Gastrocnemius medialis (tissue), 4 donors: Measurements from ENCODE around the gene SH2B3. TPM values are rescaled to one million over a fixed set of nuclear protein-coding genes. Genes with fewer than 3 reads are reported as not detected.
"Not testable (repeated sequence)": the region's sequence is repeated elsewhere in the genome, so short reads cannot be mapped to it uniquely, and the experiment has no call there.

ENCODE experiments used
- ATAC-seq, 2 donors: fragments of 150-250 bp; one replicate each; pipeline ENCODE4 v1.9.1; 2016
- DNase-seq, 2 donors: peaks; one replicate each; pipeline ENCODE4 v3.0.0-alpha.2; 2019
- H3K27ac ChIP-seq, 4 donors: fragments of 200-600 bp; sonication (generic); 1 replicate in 1 of 4; 2 replicates in 3 of 4; pipeline ENCODE4 v1.5.1; 2016 to 2018; ENCODE audit warnings: mild to moderate bottlenecking in 2 of 4, moderate library complexity in 1 of 4
- H3K27me3 ChIP-seq, 3 donors: fragments of 200-600 bp; sonication (generic) in 2 of 3; 1 replicate in 1 of 3; 2 replicates in 2 of 3; pipeline versions ENCODE4 v1.5.1 to v1.6.0; 2016 to 2019; ENCODE audit warnings: mild to moderate bottlenecking in 1 of 3, moderate library complexity in 1 of 3
- H3K36me3 ChIP-seq, 2 donors: fragments of 200-600 bp; sonication (generic) in 1 of 2; one replicate each; pipeline ENCODE4 v1.5.1; 2017 to 2018
- H3K4me1 ChIP-seq, 2 donors: fragments of 200-600 bp; sonication (generic) in 1 of 2; one replicate each; pipeline ENCODE4 v1.5.1; 2016 to 2017; ENCODE audit warnings: mild to moderate bottlenecking in 2 of 2
- H3K4me3 ChIP-seq, 4 donors: fragments of 200-600 bp; sonication (generic) in 3 of 4; 1 replicate in 1 of 4; 2 replicates in 3 of 4; pipeline ENCODE4 v1.5.1; 2016 to 2019; ENCODE audit warnings: mild to moderate bottlenecking in 2 of 4
- H3K9me3 ChIP-seq, 3 donors: fragments of 200-600 bp; sonication (generic) in 2 of 3; 1 replicate in 1 of 3; 2 replicates in 2 of 3; pipeline ENCODE4 v1.5.1; 2016 to 2019
- POLR2A ChIP-seq, 2 donors: fragments of 450-650 bp; IDR thresholded peaks; one replicate each; pipeline ENCODE4 v1.6.1; 2017; ENCODE audit warnings: antibody characterized with exemption in 2 of 2, mild to moderate bottlenecking in 2 of 2, moderate library complexity in 2 of 2
- in situ Hi-C, 4 donors: fragments of 200-750 bp; cut with MboI; loops; one replicate each; pipeline versions ENCODE4 v1.15.0 to v1.8.0; 2017; ENCODE audit warnings: low sequenced_read_pairs in 4 of 4
- intact Hi-C: fragments of 100-400 bp; cut with DNase I; formaldehyde crosslinking; loops from one replicate; pipeline ENCODE4 v1.15.1; 2023; ENCODE audit warnings: low total_unique reads
- total RNA-seq, 4 donors: library from RNA; depleted of rRNA; stranded (reverse); fragments of >200 nt; gene quantifications; one replicate each; pipeline versions ENCODE4 v1.1.0 to v1.2.3, GENCODE V29; 2016
- TF ChIP-seq, protein P1 (sequence below), 5 experiments: fragments of 450-650 bp in 3 of 5; fragments of 200-600 bp in 2 of 5; sonication (generic) in 2 of 5; IDR thresholded peaks in 4 of 5; conservative IDR thresholded peaks in 1 of 5; 1 replicate in 4 of 5; 2 replicates in 1 of 5; pipeline ENCODE4 v1.5.1; 2016 to 2019; ENCODE audit warnings: antibody characterized with exemption in 5 of 5, mild to moderate bottlenecking in 3 of 5, moderate library complexity in 3 of 5

The SH2B3 gene
- total RNA-seq, 4 donors from 2014 or later = 10.4 to 20.0 (median 15.5) TPM

DNA sequence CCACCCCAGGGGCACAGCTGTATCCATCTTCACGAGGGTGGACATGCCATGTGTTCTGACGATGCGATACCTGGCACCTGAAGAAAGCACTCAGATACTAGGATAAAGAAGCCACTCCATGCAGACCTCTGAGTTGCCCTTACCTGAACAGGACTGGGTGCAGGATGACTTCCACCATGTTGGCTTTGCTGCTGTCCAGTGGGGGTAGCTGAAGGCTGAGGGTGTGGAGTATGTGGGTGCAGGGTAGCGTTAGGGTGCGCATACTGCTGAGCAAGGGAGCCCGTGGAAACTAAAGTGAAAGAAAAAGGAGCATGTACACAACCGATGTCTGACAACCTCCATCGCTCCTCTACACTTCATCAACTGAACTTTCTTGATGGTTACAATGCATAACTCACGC is 51.3 kb downstream of the SH2B3 start:
- H3K27me3 ChIP-seq = no peaks in the 10 kb centered on the region
- in situ Hi-C loops = no loop called here
- peaks cover 0 to 39% of the 10 kb centered on the region in 2 donors for H3K36me3 ChIP-seq
- ATAC-seq = no peak
- no peak for DNase-seq
- TF ChIP-seq, protein P1, sequence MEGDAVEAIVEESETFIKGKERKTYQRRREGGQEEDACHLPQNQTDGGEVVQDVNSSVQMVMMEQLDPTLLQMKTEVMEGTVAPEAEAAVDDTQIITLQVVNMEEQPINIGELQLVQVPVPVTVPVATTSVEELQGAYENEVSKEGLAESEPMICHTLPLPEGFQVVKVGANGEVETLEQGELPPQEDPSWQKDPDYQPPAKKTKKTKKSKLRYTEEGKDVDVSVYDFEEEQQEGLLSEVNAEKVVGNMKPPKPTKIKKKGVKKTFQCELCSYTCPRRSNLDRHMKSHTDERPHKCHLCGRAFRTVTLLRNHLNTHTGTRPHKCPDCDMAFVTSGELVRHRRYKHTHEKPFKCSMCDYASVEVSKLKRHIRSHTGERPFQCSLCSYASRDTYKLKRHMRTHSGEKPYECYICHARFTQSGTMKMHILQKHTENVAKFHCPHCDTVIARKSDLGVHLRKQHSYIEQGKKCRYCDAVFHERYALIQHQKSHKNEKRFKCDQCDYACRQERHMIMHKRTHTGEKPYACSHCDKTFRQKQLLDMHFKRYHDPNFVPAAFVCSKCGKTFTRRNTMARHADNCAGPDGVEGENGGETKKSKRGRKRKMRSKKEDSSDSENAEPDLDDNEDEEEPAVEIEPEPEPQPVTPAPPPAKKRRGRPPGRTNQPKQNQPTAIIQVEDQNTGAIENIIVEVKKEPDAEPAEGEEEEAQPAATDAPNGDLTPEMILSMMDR (IDR thresholded peaks at IDR 0.05 in 4 of 5, conservative IDR thresholded peaks at IDR 0.05 in 1 of 5) = no peak
- TF ChIP-seq POLR2A (IDR thresholded peaks at IDR 0.05) = no peak
- H3K27ac ChIP-seq = no peak overlapping the region
- no peak overlapping the region for H3K4me3 ChIP-seq
- peaks cover 6 to 10% of the 10 kb centered on the region in 2 donors for H3K4me1 ChIP-seq
- no peaks in the 10 kb centered on the region for H3K9me3 ChIP-seq
- intact Hi-C loops = no loop called here

DNA sequence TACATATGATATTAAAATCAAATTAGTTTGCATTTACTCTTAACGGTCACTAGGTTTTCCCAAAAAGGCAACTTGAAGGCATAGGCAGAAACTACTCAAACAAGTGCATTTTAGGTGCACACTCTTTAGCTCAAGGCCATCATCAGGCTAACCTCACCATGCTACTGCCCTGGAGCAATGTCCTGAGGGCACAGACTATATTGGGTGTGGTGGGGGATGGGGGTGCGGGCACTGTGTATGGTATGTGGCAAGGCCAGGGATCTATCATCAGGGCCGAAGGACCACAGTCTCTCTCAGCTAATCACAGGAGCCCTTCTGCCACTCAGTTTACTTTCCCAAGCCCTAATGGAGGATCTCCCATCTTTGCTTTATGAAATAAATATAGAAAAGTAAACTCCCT is 51.9 kb downstream of the SH2B3 start:
- no peak for TF ChIP-seq POLR2A (IDR thresholded peaks at IDR 0.05)
- TF ChIP-seq, protein P1 (IDR thresholded peaks at IDR 0.05 in 4 of 5, conservative IDR thresholded peaks at IDR 0.05 in 1 of 5) = no peak
- no peaks in the 10 kb centered on the region for H3K27me3 ChIP-seq
- H3K27ac ChIP-seq = no peak overlapping the region
- in situ Hi-C loops = no loop called here
- H3K4me3 ChIP-seq = no peak overlapping the region
- peaks cover 0 to 34% of the 10 kb centered on the region in 2 donors for H3K36me3 ChIP-seq
- no peaks in the 10 kb centered on the region for H3K9me3 ChIP-seq
- intact Hi-C loops = no loop called here
- no peak for DNase-seq
- no peak for ATAC-seq
- peaks cover 6 to 10% of the 10 kb centered on the region in 2 donors for H3K4me1 ChIP-seq

DNA sequence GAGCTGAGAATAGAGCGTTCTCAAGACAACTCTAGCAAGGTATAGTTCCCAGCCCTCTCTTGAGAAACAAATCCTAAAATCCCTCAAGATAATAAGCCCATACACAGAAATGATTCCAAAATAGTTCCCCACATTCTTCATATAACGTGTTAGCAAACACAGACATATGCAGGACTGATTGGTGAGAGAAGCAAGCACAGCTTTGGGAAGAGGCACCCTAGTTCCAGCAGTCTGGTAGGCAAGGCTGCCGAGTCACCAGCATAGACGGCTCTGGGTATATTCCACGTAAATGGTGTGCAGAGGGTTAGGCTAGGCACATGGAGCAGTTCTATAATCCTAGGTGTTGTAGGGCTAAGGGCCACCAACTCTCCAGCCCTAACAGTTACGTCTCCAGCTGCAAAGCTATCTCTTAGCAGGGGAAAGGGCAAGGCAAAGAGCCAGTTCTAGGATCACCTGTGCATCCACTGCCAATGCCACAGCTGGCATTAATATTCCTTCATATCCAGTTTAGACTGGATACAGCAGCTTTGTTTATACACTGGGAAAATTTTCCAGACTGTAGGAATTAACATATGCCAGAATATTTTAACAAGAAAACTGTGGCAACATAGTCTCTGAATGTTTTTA is 52.9 kb downstream of the SH2B3 start:
- intact Hi-C loops = no loop called here
- Histone ChIP-seq H3K27ac (no peak overlapping the region), H3K9me3 (no peaks in the 10 kb centered on the region), H3K4me1 (peaks cover 6 to 10% of the 10 kb centered on the region in 2 donors), H3K27me3 (no peaks in the 10 kb centered on the region), H3K4me3 (no peak overlapping the region), H3K36me3 (peaks cover 0 to 26% of the 10 kb centered on the region in 2 donors)
- TF ChIP-seq, protein P1 (IDR thresholded peaks at IDR 0.05 in 4 of 5, conservative IDR thresholded peaks at IDR 0.05 in 1 of 5) = no peak
- TF ChIP-seq POLR2A (IDR thresholded peaks at IDR 0.05) = no peak
- DNase-seq (no peak), ATAC-seq (no peak)
- in situ Hi-C loops = no loop called here

DNA sequence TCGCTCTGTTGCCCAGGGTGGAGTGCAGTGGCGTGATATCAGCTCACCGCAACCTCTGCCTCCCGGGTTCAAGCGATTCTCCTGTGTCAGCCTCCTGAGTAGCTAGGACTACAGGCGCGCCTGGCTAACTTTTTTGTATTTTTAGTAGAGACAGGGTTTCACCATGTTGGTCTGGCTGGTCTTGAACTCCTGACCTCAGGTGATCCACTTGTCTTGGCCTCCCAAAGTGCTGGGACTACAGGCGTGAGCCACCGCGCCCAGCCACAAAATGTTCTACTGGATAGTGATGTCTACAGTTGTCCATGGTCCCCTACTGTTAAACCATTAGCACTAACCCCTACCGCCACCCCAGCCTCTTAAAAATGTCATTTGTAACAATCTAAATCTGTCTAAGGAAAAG is 54.4 kb downstream of the SH2B3 start:
- intact Hi-C loops, DNase-seq: not testable (repeated sequence)

DNA sequence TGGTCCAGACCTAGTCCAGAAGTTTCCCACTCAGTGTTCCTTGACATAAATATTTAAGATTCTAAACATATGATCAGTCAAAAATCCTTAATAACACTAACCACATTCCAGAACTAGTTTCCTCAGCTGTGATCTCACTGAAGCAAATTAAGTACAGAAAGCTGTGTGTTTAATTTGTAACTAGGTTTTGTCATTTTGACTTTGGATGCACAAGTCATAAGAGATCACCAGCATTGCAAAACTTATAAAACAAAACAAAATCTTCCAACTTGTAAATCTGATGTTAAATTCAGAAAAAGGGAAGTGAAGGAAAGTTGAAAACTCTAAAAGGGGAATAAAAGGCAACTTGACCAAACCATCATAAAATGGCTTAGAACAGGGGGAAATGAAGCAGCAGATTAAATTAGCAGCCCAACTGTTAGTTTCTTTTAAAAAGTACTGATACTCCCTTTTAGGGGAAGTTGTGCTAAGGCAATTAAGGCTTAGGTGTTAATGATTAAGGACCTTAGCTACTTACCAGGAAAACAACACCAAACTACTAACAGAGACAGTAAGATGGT is 56.6 kb downstream of the SH2B3 start:
- DNase-seq = no peak
- in situ Hi-C loops = no loop called here
- intact Hi-C loops = no loop called here
- no peaks in the 10 kb centered on the region for H3K9me3 ChIP-seq
- H3K4me3 ChIP-seq = no peak overlapping the region
- no peak for TF ChIP-seq POLR2A (IDR thresholded peaks at IDR 0.05)
- ATAC-seq = no peak
- H3K27ac ChIP-seq = no peak overlapping the region
- H3K36me3 ChIP-seq = no peaks in the 10 kb centered on the region
- peaks cover 6 to 10% of the 10 kb centered on the region in 2 donors for H3K4me1 ChIP-seq
- H3K27me3 ChIP-seq = no peaks in the 10 kb centered on the region

More for the DNA sequence above, 54.4 kb downstream of the SH2B3 start:
- H3K4me3 ChIP-seq, in situ Hi-C loops, H3K27ac ChIP-seq, ATAC-seq, H3K9me3 ChIP-seq, H3K27me3 ChIP-seq, H3K4me1 ChIP-seq: not testable (repeated sequence)
- H3K36me3 ChIP-seq = peaks cover 0 to 11% of the 10 kb centered on the region in 2 donors
